GM12892 (cell line): ENCODE results near the gene SORCS3.

ENCODE experiments used
- POLR2A ChIP-seq: IDR thresholded peaks from 2 replicates; pipeline ENCODE4 v1.6.1; 2011; ENCODE audit warnings: low read depth, low read length, control low read depth
- POLR2AphosphoS5 ChIP-seq: IDR thresholded peaks from 2 replicates; pipeline ENCODE4 v1.6.1; 2011; ENCODE audit warnings: low read depth, low read length, control low read depth

DNA sequence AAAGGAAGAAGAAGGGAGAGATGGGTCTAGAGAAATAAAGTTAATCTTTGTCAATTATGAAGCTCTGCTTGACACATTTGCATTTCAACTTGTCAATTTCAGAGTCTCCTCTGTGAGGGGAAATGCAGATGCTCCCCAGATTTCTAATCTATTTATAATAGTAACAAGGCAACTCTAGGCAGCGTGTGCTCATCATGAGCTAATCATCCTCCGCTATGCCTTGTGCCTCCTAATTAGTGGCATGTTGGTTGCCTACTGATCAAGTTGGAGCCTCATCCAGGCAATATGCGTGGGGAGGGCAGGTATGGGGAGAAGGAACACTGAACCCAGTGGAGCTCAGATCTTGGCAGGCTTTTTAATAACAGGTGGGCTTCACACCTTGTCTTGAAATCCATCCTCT is 628.6 kb downstream of the SORCS3 start:
- no peak for TF ChIP-seq POLR2A
- TF ChIP-seq POLR2AphosphoS5: no peak
